HL-60 (cell line): ENCODE measurements around the gene XXYLT1.
"Not testable (repeated sequence)": the region's sequence is repeated elsewhere in the genome, so short reads cannot be mapped to it uniquely, and the experiment has no call there.

Source experiments
- DNase-seq, 2 experiments: peaks; one replicate each; pipeline ENCODE4 v3.0.0-alpha.2; 2010 to 2020; ENCODE audit warnings: low read depth in 1 of 2, low spot score in 1 of 2
- H3K27ac ChIP-seq: fragments of 250-450 bp; sonication (Bioruptor Pico); replicated peaks from 2 replicates; pipeline ENCODE4 v1.5.1; 2020; ENCODE audit warnings: mild to moderate bottlenecking, moderate library complexity
- H3K27me3 ChIP-seq: fragments of 250-450 bp; sonication (Bioruptor Pico); 2 replicates; pipeline ENCODE4 v1.5.1; 2021; ENCODE audit warnings: mild to moderate bottlenecking, moderate library complexity; ENCODE audit not compliant: insufficient read depth, poor library complexity, severe bottlenecking
- H3K4me3 ChIP-seq: replicated peaks from 2 replicates; pipeline ENCODE4 v1.5.1; 2011; ENCODE audit warnings: mild to moderate bottlenecking, control low read depth, low read length; ENCODE audit not compliant: insufficient read depth
- CTCF ChIP-seq: IDR thresholded peaks from one replicate; pipeline ENCODE4 v1.5.1; 2011; ENCODE audit warnings: low read length, control low read depth, inconsistent platforms; ENCODE audit not compliant: insufficient read depth
- GABPA ChIP-seq: IDR thresholded peaks from 2 replicates; pipeline ENCODE4 v1.6.1; 2012; ENCODE audit warnings: low read depth
- POLR2AphosphoS5 ChIP-seq: IDR thresholded peaks from 2 replicates; pipeline ENCODE4 v1.6.1; 2012; ENCODE audit warnings: low read depth
- REST ChIP-seq: IDR thresholded peaks from 2 replicates; pipeline ENCODE4 v1.6.1; 2012; ENCODE audit warnings: low read depth; ENCODE audit not compliant: insufficient replicate concordance
- SPI1 ChIP-seq: IDR thresholded peaks from 2 replicates; pipeline ENCODE4 v1.6.1; 2012; ENCODE audit warnings: low read depth, mild to moderate bottlenecking, borderline replicate concordance

Gene XXYLT1

GRCh38 chr3:195297446-195297845 lies 26.5 kb upstream of the XXYLT1 start:
- TF ChIP-seq SPI1 (no peak), REST (no peak), POLR2AphosphoS5 (no peak), GABPA (no peak), CTCF (no peak)
- Histone ChIP-seq H3K27ac (no peak overlapping the region), H3K27me3 (no peaks in the 10 kb centered on the region), H3K4me3 (no peak overlapping the region)
- DNase-seq: no peak

GRCh38 chr3:195296662-195297061 lies 25.7 kb upstream of the XXYLT1 start:
- Histone ChIP-seq H3K27me3 (no peaks in the 10 kb centered on the region), H3K27ac (no peak overlapping the region), H3K4me3 (no peak overlapping the region)
- TF ChIP-seq CTCF: no peak
- no peak for TF ChIP-seq POLR2AphosphoS5
- no peak for TF ChIP-seq SPI1
- TF ChIP-seq GABPA: no peak
- no peak for TF ChIP-seq REST
- DNase-seq: no peak

GRCh38 chr3:195291121-195291520 lies 20.2 kb upstream of the XXYLT1 start:
- TF ChIP-seq CTCF (no peak), POLR2AphosphoS5 (no peak)
- no peak overlapping the region for H3K4me3 ChIP-seq
- no peak overlapping the region for H3K27ac ChIP-seq
- H3K27me3 ChIP-seq: no peaks in the 10 kb centered on the region
- no peak for DNase-seq

- not testable (repeated sequence) for DNase-seq, H3K27ac ChIP-seq, H3K27me3 ChIP-seq, H3K4me3 ChIP-seq
Observed at GRCh38 chr3:195290643-195291042, 19.7 kb upstream of the XXYLT1 start.
